Gastrocnemius medialis (tissue), 4 donors: ENCODE results near the gene APBB1. TPM values are rescaled to one million over a fixed set of nuclear protein-coding genes. Genes with fewer than 3 reads are reported as not detected.
A peak's percentile ranks its signal among the peaks of the same experiment; 100 is the strongest.

Experiments used
- ATAC-seq, 2 donors: fragments of 150-250 bp; one replicate each; pipeline ENCODE4 v1.9.1; 2016
- DNase-seq, 2 donors: peaks; one replicate each; pipeline ENCODE4 v3.0.0-alpha.2; 2019
- H3K27ac ChIP-seq, 4 donors: fragments of 200-600 bp; sonication (generic); 1 replicate in 1 of 4; 2 replicates in 3 of 4; pipeline ENCODE4 v1.5.1; 2016 to 2018; ENCODE audit warnings: mild to moderate bottlenecking in 2 of 4, moderate library complexity in 1 of 4
- H3K27me3 ChIP-seq, 3 donors: fragments of 200-600 bp; sonication (generic) in 2 of 3; 1 replicate in 1 of 3; 2 replicates in 2 of 3; pipeline versions ENCODE4 v1.5.1 to v1.6.0; 2016 to 2019; ENCODE audit warnings: mild to moderate bottlenecking in 1 of 3, moderate library complexity in 1 of 3
- H3K36me3 ChIP-seq, 2 donors: fragments of 200-600 bp; sonication (generic) in 1 of 2; one replicate each; pipeline ENCODE4 v1.5.1; 2017 to 2018
- H3K4me1 ChIP-seq, 2 donors: fragments of 200-600 bp; sonication (generic) in 1 of 2; one replicate each; pipeline ENCODE4 v1.5.1; 2016 to 2017; ENCODE audit warnings: mild to moderate bottlenecking in 2 of 2
- H3K4me3 ChIP-seq, 4 donors: fragments of 200-600 bp; sonication (generic) in 3 of 4; 1 replicate in 1 of 4; 2 replicates in 3 of 4; pipeline ENCODE4 v1.5.1; 2016 to 2019; ENCODE audit warnings: mild to moderate bottlenecking in 2 of 4
- H3K9me3 ChIP-seq, 3 donors: fragments of 200-600 bp; sonication (generic) in 2 of 3; 1 replicate in 1 of 3; 2 replicates in 2 of 3; pipeline ENCODE4 v1.5.1; 2016 to 2019
- POLR2A ChIP-seq, 2 donors: fragments of 450-650 bp; IDR thresholded peaks; one replicate each; pipeline ENCODE4 v1.6.1; 2017; ENCODE audit warnings: antibody characterized with exemption in 2 of 2, mild to moderate bottlenecking in 2 of 2, moderate library complexity in 2 of 2
- in situ Hi-C, 4 donors: fragments of 200-750 bp; cut with MboI; loops; one replicate each; pipeline versions ENCODE4 v1.15.0 to v1.8.0; 2017; ENCODE audit warnings: low sequenced_read_pairs in 4 of 4
- intact Hi-C: fragments of 100-400 bp; cut with DNase I; formaldehyde crosslinking; loops from one replicate; pipeline ENCODE4 v1.15.1; 2023; ENCODE audit warnings: low total_unique reads
- total RNA-seq, 4 donors: library from RNA; depleted of rRNA; stranded (reverse); fragments of >200 nt; gene quantifications; one replicate each; pipeline versions ENCODE4 v1.1.0 to v1.2.3, GENCODE V29; 2016
- TF ChIP-seq, protein P1 (sequence below), 5 experiments: fragments of 450-650 bp in 3 of 5; fragments of 200-600 bp in 2 of 5; sonication (generic) in 2 of 5; IDR thresholded peaks in 4 of 5; conservative IDR thresholded peaks in 1 of 5; 1 replicate in 4 of 5; 2 replicates in 1 of 5; pipeline ENCODE4 v1.5.1; 2016 to 2019; ENCODE audit warnings: antibody characterized with exemption in 5 of 5, mild to moderate bottlenecking in 3 of 5, moderate library complexity in 3 of 5

APBB1 gene
- total RNA-seq, 4 donors from 2014 or later, result 18.5 to 49.2 (median 46.2) TPM

- H3K9me3 ChIP-seq, result no peaks in the 10 kb centered on the region
- no peaks in the 10 kb centered on the region for H3K27me3 ChIP-seq
- no peak for ATAC-seq
- no peak overlapping the region for H3K4me3 ChIP-seq
- peaks cover 0 to 2% of the 10 kb centered on the region in 2 donors for H3K36me3 ChIP-seq
- intact Hi-C loops (loop anchor here (10.0 kb wide), 1 partner anchor 297 kb away; the partner anchor contains the start of gene MRPL17), in situ Hi-C loops (loop anchor here in 1 of 4 donors (10.0 kb wide), 1 partner anchor 117 kb away; no protein-coding TSS in a partner anchor)
- H3K4me1 ChIP-seq, result peaks cover 16 to 17% of the 10 kb centered on the region in 2 donors
- H3K27ac ChIP-seq, result peak overlapping the region in 3 of 4 donors; percentile 90 to 97 (median 91)
- DNase-seq, result no peak
- TF ChIP-seq, protein P1, sequence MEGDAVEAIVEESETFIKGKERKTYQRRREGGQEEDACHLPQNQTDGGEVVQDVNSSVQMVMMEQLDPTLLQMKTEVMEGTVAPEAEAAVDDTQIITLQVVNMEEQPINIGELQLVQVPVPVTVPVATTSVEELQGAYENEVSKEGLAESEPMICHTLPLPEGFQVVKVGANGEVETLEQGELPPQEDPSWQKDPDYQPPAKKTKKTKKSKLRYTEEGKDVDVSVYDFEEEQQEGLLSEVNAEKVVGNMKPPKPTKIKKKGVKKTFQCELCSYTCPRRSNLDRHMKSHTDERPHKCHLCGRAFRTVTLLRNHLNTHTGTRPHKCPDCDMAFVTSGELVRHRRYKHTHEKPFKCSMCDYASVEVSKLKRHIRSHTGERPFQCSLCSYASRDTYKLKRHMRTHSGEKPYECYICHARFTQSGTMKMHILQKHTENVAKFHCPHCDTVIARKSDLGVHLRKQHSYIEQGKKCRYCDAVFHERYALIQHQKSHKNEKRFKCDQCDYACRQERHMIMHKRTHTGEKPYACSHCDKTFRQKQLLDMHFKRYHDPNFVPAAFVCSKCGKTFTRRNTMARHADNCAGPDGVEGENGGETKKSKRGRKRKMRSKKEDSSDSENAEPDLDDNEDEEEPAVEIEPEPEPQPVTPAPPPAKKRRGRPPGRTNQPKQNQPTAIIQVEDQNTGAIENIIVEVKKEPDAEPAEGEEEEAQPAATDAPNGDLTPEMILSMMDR (IDR thresholded peaks at IDR 0.05 in 4 of 5, conservative IDR thresholded peaks at IDR 0.05 in 1 of 5), result no peak
- no peak for TF ChIP-seq POLR2A (IDR thresholded peaks at IDR 0.05)
Measured at GRCh38 chr11:6387811-6388599, 30.9 kb downstream of the APBB1 start.

GRCh38 chr11:6385046-6385777, 33.7 kb downstream of the APBB1 start:
- no peak for DNase-seq
- Histone ChIP-seq H3K4me3 (no peak overlapping the region), H3K4me1 (peaks cover 0 to 9% of the 10 kb centered on the region in 2 donors), H3K9me3 (no peaks in the 10 kb centered on the region), H3K36me3 (no peaks in the 10 kb centered on the region), H3K27ac (no peak overlapping the region), H3K27me3 (no peaks in the 10 kb centered on the region)
- in situ Hi-C loops (loop anchor here in 1 of 4 donors (10.0 kb wide), 1 partner anchor 120 kb away; no protein-coding TSS in a partner anchor), intact Hi-C loops (loop anchor here (10.0 kb wide), 1 partner anchor 300 kb away; the partner anchor contains the start of gene MRPL17)
- no peak for ATAC-seq
- TF ChIP-seq POLR2A (IDR thresholded peaks at IDR 0.05), result no peak
- TF ChIP-seq, protein P1 (IDR thresholded peaks at IDR 0.05 in 4 of 5, conservative IDR thresholded peaks at IDR 0.05 in 1 of 5), result no peak

DNA sequence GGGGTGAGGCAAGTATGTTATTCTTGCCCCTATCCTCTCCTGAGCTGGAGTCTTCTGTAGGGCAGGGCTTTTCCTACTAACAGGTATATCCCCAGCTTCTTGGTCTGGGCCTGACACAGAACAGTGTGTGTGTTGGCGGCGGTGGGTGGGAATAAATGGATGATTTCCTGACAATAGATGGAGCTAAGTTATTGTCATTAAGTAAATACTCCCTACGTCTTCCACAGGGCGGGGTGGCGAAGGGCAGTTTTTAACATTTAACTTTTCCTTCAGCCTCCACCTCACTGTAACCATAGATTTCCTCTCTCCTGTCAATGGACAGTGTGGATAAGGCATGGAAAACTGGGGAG, 40.3 kb downstream of the APBB1 start:
- no peaks in the 10 kb centered on the region for H3K9me3 ChIP-seq
- no peak overlapping the region for H3K4me3 ChIP-seq
- H3K4me1 ChIP-seq, result no peaks in the 10 kb centered on the region
- in situ Hi-C loops, result loop anchor here (5.0 to 10.0 kb wide), 3 partner anchors 64 to 126 kb away; partner anchors contain the start of gene HPX (in 4 of the 4)
- intact Hi-C loops, result loop anchor here (2.0 kb wide), 1 partner anchor 126 kb away; no protein-coding TSS in a partner anchor
- DNase-seq, result no peak
- peak overlapping the region in 1 of 4 donors; percentile 3 for H3K27ac ChIP-seq
- no peak for ATAC-seq
- TF ChIP-seq POLR2A (IDR thresholded peaks at IDR 0.05), result no peak
- TF ChIP-seq, protein P1 (IDR thresholded peaks at IDR 0.05 in 4 of 5, conservative IDR thresholded peaks at IDR 0.05 in 1 of 5), result no peak
- H3K27me3 ChIP-seq, result no peaks in the 10 kb centered on the region
- no peaks in the 10 kb centered on the region for H3K36me3 ChIP-seq

DNA sequence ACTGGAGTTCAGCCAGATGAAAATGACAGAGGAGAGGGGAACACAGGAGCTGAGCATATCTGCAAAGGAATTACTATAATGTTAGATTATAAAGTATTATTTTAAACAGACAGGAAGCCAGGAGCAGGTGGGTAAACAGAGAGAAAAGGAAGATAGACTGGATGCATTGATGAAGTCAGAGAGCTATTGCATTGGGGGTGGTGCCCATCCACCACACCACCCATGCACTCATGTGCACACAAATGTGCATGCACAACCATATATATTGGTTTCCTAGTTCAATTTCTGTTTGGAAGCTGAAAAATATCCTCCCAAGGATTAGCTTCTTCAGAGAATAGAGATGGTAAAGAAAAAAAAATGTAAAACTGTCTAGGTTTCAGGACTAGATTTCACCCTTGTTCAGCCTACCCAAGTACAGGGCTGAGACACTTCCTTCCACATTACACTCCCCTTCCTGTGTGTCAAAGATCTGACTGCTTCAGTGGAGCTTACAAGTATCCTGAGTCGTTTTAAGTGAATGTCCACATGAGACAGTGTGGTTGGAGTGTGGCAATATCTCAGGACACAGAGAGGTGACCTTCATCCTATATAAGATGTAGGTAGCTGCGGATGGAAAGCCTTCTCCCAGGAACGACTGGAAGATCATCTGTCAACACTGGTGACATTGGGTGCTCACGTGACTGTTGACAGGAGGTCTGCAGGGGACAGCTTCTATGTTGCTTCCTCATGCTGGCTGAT, 40.8 kb downstream of the APBB1 start:
- in situ Hi-C loops (loop anchor here (5.0 to 10.0 kb wide), 3 partner anchors 64 to 127 kb away; partner anchors contain the start of gene HPX (in 4 of the 4)), intact Hi-C loops (loop anchor here (2.0 kb wide), 1 partner anchor 127 kb away; no protein-coding TSS in a partner anchor)
- Histone ChIP-seq H3K4me3 (no peak overlapping the region), H3K4me1 (no peaks in the 10 kb centered on the region), H3K36me3 (no peaks in the 10 kb centered on the region), H3K27me3 (no peaks in the 10 kb centered on the region), H3K9me3 (no peaks in the 10 kb centered on the region), H3K27ac (peak overlapping the region in 1 of 4 donors; percentile 3)
- DNase-seq (no peak), ATAC-seq (peak in 1 of 2 donors; percentile 40)
- TF ChIP-seq, protein P1 (IDR thresholded peaks at IDR 0.05 in 4 of 5, conservative IDR thresholded peaks at IDR 0.05 in 1 of 5), result no peak
- TF ChIP-seq POLR2A (IDR thresholded peaks at IDR 0.05), result no peak
